Naive thymus-derived CD4-positive, alpha-beta T cell (primary cell): ENCODE results near the gene CDC42SE1. TPM values are rescaled to one million over a fixed set of nuclear protein-coding genes. Genes with fewer than 3 reads are reported as not detected.

ENCODE experiments used
- ATAC-seq: fragments of 150-1000 bp; cut with Tn5 transposase; 2 replicates; pipeline ENCODE4 v1.10.0; 2021; ENCODE audit warnings: mild to moderate bottlenecking, moderate library complexity
- CTCF ChIA-PET: fragments of 350-600 bp; sonication (Branson Sonifier 250); formaldehyde crosslinking; loops from one replicate; lab custom pipeline; 2021; ENCODE audit warnings: antibody characterized with exemption; lab: Charles Lee
- POLR2A ChIA-PET: fragments of 350-600 bp; sonication (Branson Sonifier 250); formaldehyde crosslinking; loops from one replicate; lab custom pipeline; 2021; ENCODE audit warnings: antibody characterized with exemption, inconsistent platforms; lab: Charles Lee
- DNase-seq, 9 donors: peaks; one replicate each; pipeline versions ENCODE4 v3.0.0 to v3.0.0-alpha.2; 2020 to 2022; ENCODE audit warnings: mixed read lengths in 1 of 9
- H3K27ac ChIP-seq: one replicate; pipeline ENCODE4 v1.7.0; 2013; ENCODE audit warnings: mild to moderate bottlenecking, low read depth, low read length, moderate library complexity
- H3K27me3 ChIP-seq, 2 donors: one replicate each; pipeline ENCODE4 v1.7.0; 2013; ENCODE audit warnings: low read length in 2 of 2, mild to moderate bottlenecking in 2 of 2, moderate library complexity in 2 of 2; ENCODE audit not compliant: control insufficient read depth in 2 of 2, insufficient read depth in 2 of 2
- H3K36me3 ChIP-seq, 3 experiments: 1 replicate in 2 of 3; 2 replicates in 1 of 3; pipeline ENCODE4 v1.7.0; 2013; ENCODE audit warnings: low read length in 3 of 3, mild to moderate bottlenecking in 3 of 3, moderate library complexity in 1 of 3; ENCODE audit not compliant: insufficient read depth in 3 of 3, control insufficient read depth in 2 of 3
- H3K4me1 ChIP-seq, 2 donors: one replicate each; pipeline ENCODE4 v1.7.0; 2013; ENCODE audit warnings: low read length in 2 of 2, mild to moderate bottlenecking in 2 of 2, moderate library complexity in 1 of 2; ENCODE audit not compliant: control insufficient read depth in 2 of 2, insufficient read depth in 2 of 2
- H3K4me3 ChIP-seq: 2 replicates; pipeline ENCODE4 v1.7.0; 2013; ENCODE audit warnings: mild to moderate bottlenecking, low read length
- H3K9me3 ChIP-seq, 3 experiments: 1 replicate in 2 of 3; 2 replicates in 1 of 3; pipeline ENCODE4 v1.7.0; 2013; ENCODE audit warnings: low read length in 3 of 3; ENCODE audit not compliant: control insufficient read depth in 2 of 3
- H3K27ac Mint-ChIP-seq, 9 donors: one replicate each; pipeline ENCODE4 v1.8.0; 2020 to 2022; ENCODE audit warnings: mixed read lengths in 9 of 9, mild to moderate bottlenecking in 8 of 9, moderate library complexity in 5 of 9, inconsistent platforms in 2 of 9
- H3K27me3 Mint-ChIP-seq, 5 donors: one replicate each; pipeline ENCODE4 v1.8.0; 2021 to 2022; ENCODE audit warnings: mixed read lengths in 5 of 5, mild to moderate bottlenecking in 1 of 5
- H3K36me3 Mint-ChIP-seq, 5 donors: one replicate each; pipeline ENCODE4 v1.8.0; 2020 to 2022; ENCODE audit warnings: mixed read lengths in 5 of 5, mild to moderate bottlenecking in 3 of 5, inconsistent platforms in 1 of 5
- H3K4me1 Mint-ChIP-seq, 7 donors: one replicate each; pipeline ENCODE4 v1.8.0; 2020 to 2022; ENCODE audit warnings: mixed read lengths in 7 of 7, mild to moderate bottlenecking in 3 of 7, inconsistent platforms in 1 of 7
- H3K4me3 Mint-ChIP-seq, 10 donors: one replicate each; pipeline ENCODE4 v1.8.0; 2020 to 2022; ENCODE audit warnings: mild to moderate bottlenecking in 10 of 10, mixed read lengths in 10 of 10, moderate library complexity in 6 of 10, inconsistent platforms in 2 of 10
- H3K9me3 Mint-ChIP-seq, 11 donors: one replicate each; pipeline ENCODE4 v1.8.0; 2020 to 2022; ENCODE audit warnings: mixed read lengths in 11 of 11, mild to moderate bottlenecking in 4 of 11, inconsistent platforms in 1 of 11, moderate library complexity in 1 of 11
- intact Hi-C, 2 donors: fragments of 100-400 bp; cut with micrococcal nuclease; formaldehyde crosslinking; loops; one replicate each; pipeline ENCODE4 v1.15.1; 2023
- polyA plus RNA-seq, 2 donors: library from polyadenylated mRNA; unstranded; fragments of 300-500 nt; fragmentation: Illumina TruSeq; gene quantifications; one replicate each; pipeline ENCODE4 v1.2.3, GENCODE V29; 2021
- total RNA-seq, 6 experiments: library from RNA in 5 of 6; stranded (reverse) in 5 of 6; gene quantifications; 1 replicate in 5 of 6; 2 replicates in 1 of 6; pipeline ENCODE4 v1.2.3 and lab custom pipeline; 2021 to 2026

Gene CDC42SE1
- total and polyA plus RNA-seq, 7 experiments from 2014 or later = 85.6 to 516 (median 386) TPM

DNA sequence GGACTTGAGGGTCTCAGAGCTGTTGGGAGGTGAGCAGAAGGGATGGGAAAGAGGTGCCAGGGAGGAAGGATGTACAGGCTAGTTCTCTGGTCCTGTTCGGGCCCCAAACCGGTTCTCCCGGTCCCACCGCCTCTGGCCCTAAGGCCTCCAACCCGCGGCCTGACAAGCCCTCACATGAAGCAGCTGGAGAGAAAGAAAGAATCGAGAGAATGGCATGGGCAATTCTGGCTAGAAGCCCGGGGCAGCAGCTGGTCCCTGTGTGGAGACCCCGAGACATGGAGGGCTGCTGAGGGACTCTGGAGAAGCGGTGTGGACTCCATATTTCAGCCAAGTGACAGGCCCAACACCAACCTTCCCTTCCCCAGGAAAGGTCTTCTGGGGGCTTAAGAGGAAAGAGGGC, 730 bp downstream of the CDC42SE1 start:
- peak overlapping the region; percentile 82 for H3K4me3 ChIP-seq
- intact Hi-C loops = loop anchor here (1.0 to 10.0 kb wide), 9 partner anchors 12 to 696 kb away; partner anchors contain the start of genes GABPB2 (in 2 of the 2), PRUNE1 (in 1 of the 2), PSMD4 (in 1 of the 2) and RPRD2 (in 1 of the 2)
- H3K9me3 ChIP-seq = no peaks in the 10 kb centered on the region
- no peak for ATAC-seq
- no peaks in the 10 kb centered on the region for H3K27me3 ChIP-seq
- H3K36me3 ChIP-seq = peaks cover 18 to 42% (median 24%) of the 10 kb centered on the region in 3 experiments
- H3K4me1 ChIP-seq = peaks cover 17 to 30% of the 10 kb centered on the region in 2 donors
- H3K9me3 Mint-ChIP-seq = peaks cover 0 to 3% (median 0%) of the 10 kb centered on the region in 11 donors
- ChIA-PET CTCF (interaction anchor here (0.6 to 6.3 kb wide), 13 partner anchors 8 to 122 kb away, joined by 3 to 74 read pairs (median 6); partner anchors contain the start of genes BNIPL, C1orf56, GABPB2 and TNFAIP8L2), POLR2A (interaction anchor here (0.7 to 12.8 kb wide), 15 partner anchors 8 to 479 kb away, joined by 3 to 253 read pairs (median 8); partner anchors contain the start of genes BNIPL, C1orf56, GABPB2 and MCL1)
- peak in 1 of 9 donors; percentile 20 for DNase-seq
- H3K36me3 Mint-ChIP-seq = peaks cover 31 to 46% (median 43%) of the 10 kb centered on the region in 5 donors
- H3K4me1 Mint-ChIP-seq = peaks cover 38 to 58% (median 44%) of the 10 kb centered on the region in 7 donors
- no peaks in the 10 kb centered on the region for H3K27me3 Mint-ChIP-seq
- H3K27ac Mint-ChIP-seq = peak overlapping the region; percentile 93 to 99 (median 95)
- H3K4me3 Mint-ChIP-seq = peak overlapping the region; percentile 95 to 100 (median 99)
- H3K27ac ChIP-seq = peak overlapping the region; percentile 99

DNA sequence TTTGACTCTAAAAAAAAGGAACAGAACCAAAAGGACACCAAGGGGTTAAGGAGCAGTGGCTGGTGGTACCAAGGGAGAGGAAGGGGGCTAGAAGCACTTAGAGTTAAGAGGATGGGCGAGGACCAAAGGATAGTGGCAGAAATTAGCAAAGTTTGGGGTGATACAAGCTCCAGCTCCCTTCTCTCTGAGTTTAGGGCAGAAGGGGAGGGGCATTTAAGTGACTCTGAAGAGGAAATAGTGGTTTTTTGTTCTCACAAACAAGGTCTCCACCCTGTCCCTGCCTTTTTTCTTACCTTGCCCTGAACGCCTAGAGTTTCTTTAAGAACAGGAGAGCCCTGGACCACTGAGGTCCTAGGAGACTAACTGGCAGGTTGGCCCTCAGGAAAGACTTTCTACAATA, 3.3 kb downstream of the CDC42SE1 start:
- POLR2A ChIA-PET = interaction anchor here (0.8 to 12.8 kb wide), 22 partner anchors 8 to 114 kb away, joined by 3 to 253 read pairs (median 7); partner anchors contain the start of genes BNIPL, C1orf56, GABPB2 and LYSMD1
- CTCF ChIA-PET = interaction anchor here (0.6 to 6.3 kb wide), 9 partner anchors 9 to 112 kb away, joined by 3 to 38 read pairs (median 3); partner anchors contain the start of genes BNIPL, C1orf56 and MINDY1
- peaks cover 29 to 30% of the 10 kb centered on the region in 2 donors for H3K4me1 ChIP-seq
- Mint-ChIP-seq H3K27ac (peak overlapping the region; percentile 93 to 99 (median 95)), H3K36me3 (peaks cover 31 to 66% (median 53%) of the 10 kb centered on the region in 5 donors), H3K9me3 (peaks cover 0 to 3% (median 0%) of the 10 kb centered on the region in 11 donors), H3K4me3 (peak overlapping the region; percentile 95 to 100 (median 99)), H3K27me3 (no peaks in the 10 kb centered on the region), H3K4me1 (peaks cover 48 to 74% (median 61%) of the 10 kb centered on the region in 7 donors)
- no peaks in the 10 kb centered on the region for H3K27me3 ChIP-seq
- H3K9me3 ChIP-seq = no peaks in the 10 kb centered on the region
- H3K4me3 ChIP-seq = peak overlapping the region; percentile 82
- H3K36me3 ChIP-seq = peaks cover 23 to 65% (median 35%) of the 10 kb centered on the region in 3 experiments
- ATAC-seq (peak; percentile 42), DNase-seq (peak in 7 of 9 donors; percentile 55 to 73 (median 70))
- peak overlapping the region; percentile 99 for H3K27ac ChIP-seq
- intact Hi-C loops = loop anchor here (1.0 to 10.0 kb wide), 9 partner anchors 8 to 819 kb away; partner anchors contain the start of genes ANP32E (in 1 of the 2), PSMD4 (in 1 of the 2), RPRD2 (in 1 of the 2) and TNFAIP8L2 (in 1 of the 2)

DNA sequence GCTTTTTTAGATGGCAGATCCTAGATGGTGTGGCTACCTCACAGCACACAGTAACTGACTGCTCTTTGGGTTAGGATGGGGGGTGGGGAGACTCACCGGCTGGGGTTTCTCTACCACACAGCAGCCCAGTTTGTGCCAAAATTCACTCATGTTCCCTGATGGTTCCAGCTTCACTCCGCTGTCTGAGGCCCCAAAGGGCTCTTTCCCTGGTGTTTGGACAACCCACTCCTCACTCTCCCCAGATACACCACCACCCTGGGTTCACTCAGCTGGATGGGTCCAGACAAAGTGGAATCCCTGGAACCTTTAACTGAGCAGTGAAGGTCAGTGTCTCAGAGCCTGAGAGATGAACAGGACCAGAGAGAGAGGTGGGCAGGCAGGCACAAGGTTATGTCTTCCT, 3.8 kb downstream of the CDC42SE1 start:
- Mint-ChIP-seq H3K9me3 (peaks cover 0 to 3% (median 0%) of the 10 kb centered on the region in 11 donors), H3K27me3 (no peaks in the 10 kb centered on the region), H3K27ac (peak overlapping the region; percentile 93 to 99 (median 95)), H3K36me3 (peaks cover 31 to 66% (median 53%) of the 10 kb centered on the region in 5 donors), H3K4me1 (peaks cover 48 to 74% (median 61%) of the 10 kb centered on the region in 7 donors), H3K4me3 (peak overlapping the region; percentile 95 to 100 (median 99))
- ATAC-seq = no peak
- CTCF ChIA-PET = interaction anchor here (0.6 to 6.3 kb wide), 6 partner anchors 9 to 50 kb away, joined by 3 to 38 read pairs (median 8); partner anchors contain the start of genes BNIPL, C1orf56 and MINDY1
- intact Hi-C loops = loop anchor here (5.0 to 10.0 kb wide), 5 partner anchors 199 to 693 kb away; partner anchors contain the start of genes PSMD4 (in 1 of the 2), RPRD2 (in 1 of the 2) and ZNF687 (in 1 of the 2)
- POLR2A ChIA-PET = interaction anchor here (0.6 to 12.8 kb wide), 26 partner anchors 8 to 319 kb away, joined by 3 to 253 read pairs (median 4); partner anchors contain the start of genes BNIPL, C1orf56, GABPB2 and LYSMD1
- Histone ChIP-seq H3K9me3 (no peaks in the 10 kb centered on the region), H3K27ac (peak overlapping the region; percentile 99), H3K27me3 (no peaks in the 10 kb centered on the region), H3K4me3 (peak overlapping the region; percentile 82), H3K36me3 (peaks cover 23 to 65% (median 35%) of the 10 kb centered on the region in 3 experiments), H3K4me1 (peaks cover 29 to 30% of the 10 kb centered on the region in 2 donors)
- DNase-seq = no peak

DNA sequence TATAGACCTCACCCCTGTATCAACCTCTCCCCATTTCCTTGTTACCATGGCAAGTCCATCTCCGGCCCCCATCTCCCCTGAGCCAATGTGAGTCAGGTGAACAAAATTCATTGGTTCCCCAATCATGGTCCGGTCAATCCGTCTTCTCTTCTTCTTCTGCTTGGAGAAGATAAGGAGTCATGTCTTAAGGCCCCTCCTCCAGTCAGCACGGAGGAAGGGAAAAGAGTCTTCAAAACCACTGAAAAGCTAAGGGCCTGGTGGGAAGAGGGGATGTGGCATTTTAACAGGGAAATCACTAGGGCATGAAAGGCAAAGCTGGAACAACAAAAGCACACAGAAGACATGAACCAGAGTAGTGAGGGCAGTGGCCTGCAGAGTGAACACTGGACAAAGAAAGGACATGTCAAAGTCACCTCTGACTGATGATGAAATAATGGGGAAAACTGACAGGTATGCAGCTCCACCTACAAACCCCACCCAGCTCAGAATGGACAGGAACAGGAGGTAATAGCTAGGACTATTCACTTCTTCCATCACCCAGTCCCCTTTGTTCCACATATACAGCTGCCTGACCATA, 4.4 kb downstream of the CDC42SE1 start:
- DNase-seq (no peak), ATAC-seq (no peak)
- CTCF ChIA-PET = interaction anchor here (0.6 to 3.0 kb wide), 5 partner anchors 10 to 197 kb away, joined by 3 to 15 read pairs (median 3); partner anchors contain the start of genes BNIPL and MINDY1
- Histone ChIP-seq H3K4me3 (peak overlapping the region; percentile 82), H3K36me3 (peaks cover 23 to 65% (median 35%) of the 10 kb centered on the region in 3 experiments), H3K4me1 (peaks cover 29 to 30% of the 10 kb centered on the region in 2 donors), H3K27me3 (no peaks in the 10 kb centered on the region), H3K9me3 (no peaks in the 10 kb centered on the region), H3K27ac (peak overlapping the region; percentile 99)
- H3K4me3 Mint-ChIP-seq = peak overlapping the region; percentile 95 to 100 (median 99)
- H3K4me1 Mint-ChIP-seq = peaks cover 45 to 74% (median 61%) of the 10 kb centered on the region in 7 donors
- peaks cover 0 to 3% (median 0%) of the 10 kb centered on the region in 11 donors for H3K9me3 Mint-ChIP-seq
- H3K27me3 Mint-ChIP-seq = no peaks in the 10 kb centered on the region
- intact Hi-C loops = loop anchor here (5.0 to 10.0 kb wide), 5 partner anchors 200 to 693 kb away; partner anchors contain the start of genes PSMD4 (in 1 of the 2), RPRD2 (in 1 of the 2) and ZNF687 (in 1 of the 2)
- POLR2A ChIA-PET = interaction anchor here (0.6 to 12.8 kb wide), 23 partner anchors 7 to 320 kb away, joined by 3 to 253 read pairs (median 4); partner anchors contain the start of genes C1orf56, GABPB2, LYSMD1 and MINDY1
- H3K36me3 Mint-ChIP-seq = peaks cover 31 to 66% (median 53%) of the 10 kb centered on the region in 5 donors
- peak overlapping the region; percentile 93 to 99 (median 95) for H3K27ac Mint-ChIP-seq

DNA sequence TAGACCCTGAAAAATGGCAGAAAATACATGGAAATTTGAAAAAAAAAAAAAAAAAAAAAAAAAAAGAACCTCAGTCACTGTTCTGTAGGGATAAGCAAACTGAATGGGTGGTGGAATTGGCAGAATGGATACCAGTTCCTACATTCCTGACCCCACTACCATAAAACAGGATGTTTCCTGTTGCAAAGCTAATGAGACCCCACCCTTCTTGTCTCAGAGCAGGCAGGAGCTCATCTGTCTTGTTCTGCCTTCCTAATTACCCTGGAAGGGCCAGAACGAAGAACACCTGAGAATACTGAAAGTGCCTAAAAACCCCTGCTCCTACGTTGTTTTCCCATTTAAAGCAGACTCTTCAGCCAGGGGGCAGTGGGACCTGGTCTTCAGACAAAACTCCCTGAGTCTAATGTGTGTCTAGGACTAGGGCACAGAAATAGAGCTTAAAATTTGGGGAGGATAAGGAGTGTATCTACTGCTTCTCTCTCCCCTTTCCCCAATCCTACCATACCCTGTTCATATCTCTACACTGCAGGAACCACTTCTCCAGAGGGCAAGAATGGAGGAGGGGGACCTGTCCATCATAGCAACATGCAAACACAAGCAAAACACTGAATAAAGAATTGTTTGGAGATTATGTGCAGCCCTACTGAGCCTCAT, 7.9 kb downstream of the CDC42SE1 start:
- H3K27ac ChIP-seq = peak overlapping the region; percentile 53

More for the DNA sequence above, 7.9 kb downstream of the CDC42SE1 start:
- Mint-ChIP-seq H3K36me3 (peaks cover 13 to 49% (median 35%) of the 10 kb centered on the region in 5 donors), H3K27ac (peak overlapping the region; percentile 35 to 98 (median 95)), H3K27me3 (no peaks in the 10 kb centered on the region), H3K4me3 (peak overlapping the region in 3 of 10 donors; percentile 56 to 97 (median 56)), H3K4me1 (peaks cover 44 to 89% (median 76%) of the 10 kb centered on the region in 7 donors), H3K9me3 (no peaks in the 10 kb centered on the region)
- CTCF ChIA-PET = interaction anchor here (0.6 to 3.1 kb wide), 5 partner anchors 8 to 83 kb away, joined by 3 to 13 read pairs (median 4); partner anchors contain the start of gene CDC42SE1
- ATAC-seq (no peak), DNase-seq (no peak)
- POLR2A ChIA-PET = interaction anchor here (0.7 to 12.8 kb wide), 12 partner anchors 4 to 107 kb away, joined by 3 to 253 read pairs (median 5); partner anchors contain the start of genes C1orf56, CDC42SE1, MINDY1 and MLLT11
- intact Hi-C loops = loop anchor here in 1 of 2 donors (10.0 kb wide), 1 partner anchor 203 kb away; the partner anchor contains the start of gene PSMD4
- Histone ChIP-seq H3K4me1 (peaks cover 35 to 49% of the 10 kb centered on the region in 2 donors), H3K9me3 (no peaks in the 10 kb centered on the region), H3K4me3 (no peak overlapping the region), H3K27me3 (no peaks in the 10 kb centered on the region), H3K36me3 (peaks cover 23 to 44% (median 32%) of the 10 kb centered on the region in 3 experiments)
